NT2/D1 (cell line): Measurements from ENCODE around the gene ABHD4.

Experiments used
- DNase-seq: peaks from one replicate; pipeline ENCODE4 v3.0.0-alpha.2; 2011; ENCODE audit warnings: low read depth, low spot score
- H3K27me3 ChIP-seq: 2 replicates; pipeline ENCODE4 v1.6.0; 2011; ENCODE audit warnings: mild to moderate bottlenecking; ENCODE audit not compliant: insufficient read length, insufficient read depth
- H3K36me3 ChIP-seq: 2 replicates; pipeline ENCODE4 v1.6.1; 2011; ENCODE audit warnings: mild to moderate bottlenecking, low read length, mixed read lengths; ENCODE audit not compliant: insufficient read depth, insufficient read length
- H3K4me1 ChIP-seq: 2 replicates; pipeline ENCODE4 v1.5.1; 2011; ENCODE audit not compliant: insufficient read depth, insufficient read length
- H3K4me3 ChIP-seq: 2 replicates; pipeline ENCODE4 v1.5.1; 2011; ENCODE audit warnings: low read depth; ENCODE audit not compliant: insufficient read length
- H3K9ac ChIP-seq: 2 replicates; pipeline ENCODE4 v1.6.0; 2011; ENCODE audit warnings: low read depth; ENCODE audit not compliant: insufficient read length
- H3K9me3 ChIP-seq: 2 replicates; pipeline ENCODE4 v1.5.1; 2011; ENCODE audit warnings: mild to moderate bottlenecking, low read length; ENCODE audit not compliant: insufficient read depth
- SUZ12 ChIP-seq: IDR thresholded peaks from 2 replicates; pipeline ENCODE4 v1.6.1; 2011; ENCODE audit not compliant: insufficient read length, insufficient read depth; ENCODE audit errors: extremely low read depth
- YY1 ChIP-seq: IDR thresholded peaks from 2 replicates; pipeline ENCODE4 v1.6.1; 2011; ENCODE audit not compliant: insufficient read length, insufficient read depth
- ZNF274 ChIP-seq: IDR thresholded peaks from 2 replicates; pipeline ENCODE4 v1.6.1; 2011; ENCODE audit warnings: mild to moderate bottlenecking, low read depth, low read length

Gene ABHD4

GRCh38 chr14:22658946-22659345 is 60.8 kb downstream of the ABHD4 start:
- no peaks in the 10 kb centered on the region for H3K36me3 ChIP-seq
- H3K4me1 ChIP-seq, result no peaks in the 10 kb centered on the region
- no peak for DNase-seq

GRCh38 chr14:22660654-22661053 is 62.6 kb downstream of the ABHD4 start:
- Histone ChIP-seq H3K9me3 (no peaks in the 10 kb centered on the region), H3K9ac (no peak overlapping the region), H3K36me3 (no peaks in the 10 kb centered on the region), H3K4me1 (no peaks in the 10 kb centered on the region), H3K4me3 (no peak overlapping the region), H3K27me3 (no peaks in the 10 kb centered on the region)
- TF ChIP-seq YY1 (no peak), SUZ12 (no peak), ZNF274 (no peak)
- no peak for DNase-seq

More at GRCh38 chr14:22658946-22659345, 60.8 kb downstream of the ABHD4 start:
- Histone ChIP-seq H3K9ac (no peak overlapping the region), H3K4me3 (no peak overlapping the region), H3K9me3 (no peaks in the 10 kb centered on the region), H3K27me3 (no peaks in the 10 kb centered on the region)
- no peak for TF ChIP-seq ZNF274
- no peak for TF ChIP-seq SUZ12
- no peak for TF ChIP-seq YY1
